Activated CD4-positive, CD25-positive, alpha-beta regulatory T cell treated with anti-CD3 and anti-CD28 coated beads, Interleukin-2, amount 50 U/mL, for 24 hours (primary cell): ENCODE results near the gene IGSF9B.
A peak's percentile ranks its signal among the peaks of the same experiment; 100 is the strongest.

Source experiments
- ATAC-seq, 2 donors: fragments of 150-1000 bp; cut with Tn5 transposase; one replicate each; pipeline ENCODE4 v1.10.0; 2021; ENCODE audit warnings: mild to moderate bottlenecking in 1 of 2, moderate library complexity in 1 of 2

Gene IGSF9B

DNA sequence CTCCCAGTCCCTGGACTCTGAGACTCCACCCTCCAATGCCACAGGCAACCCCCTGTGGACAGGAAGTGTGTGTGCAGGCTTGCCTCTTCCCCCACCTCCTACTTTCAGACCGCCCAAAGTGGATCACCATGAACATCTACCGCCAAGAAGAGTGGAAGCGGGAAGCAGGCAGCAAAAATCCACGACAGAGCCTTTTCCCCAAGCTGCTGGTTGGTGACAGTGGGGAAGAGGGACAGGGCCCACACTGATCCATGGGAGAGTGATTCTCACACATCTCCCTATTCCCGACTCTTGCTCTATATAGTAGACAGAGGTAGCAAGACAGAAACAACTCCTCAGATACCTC, 58.0 kb downstream of the IGSF9B start:
- peak in 1 of 2 donors; percentile 13 for ATAC-seq

DNA sequence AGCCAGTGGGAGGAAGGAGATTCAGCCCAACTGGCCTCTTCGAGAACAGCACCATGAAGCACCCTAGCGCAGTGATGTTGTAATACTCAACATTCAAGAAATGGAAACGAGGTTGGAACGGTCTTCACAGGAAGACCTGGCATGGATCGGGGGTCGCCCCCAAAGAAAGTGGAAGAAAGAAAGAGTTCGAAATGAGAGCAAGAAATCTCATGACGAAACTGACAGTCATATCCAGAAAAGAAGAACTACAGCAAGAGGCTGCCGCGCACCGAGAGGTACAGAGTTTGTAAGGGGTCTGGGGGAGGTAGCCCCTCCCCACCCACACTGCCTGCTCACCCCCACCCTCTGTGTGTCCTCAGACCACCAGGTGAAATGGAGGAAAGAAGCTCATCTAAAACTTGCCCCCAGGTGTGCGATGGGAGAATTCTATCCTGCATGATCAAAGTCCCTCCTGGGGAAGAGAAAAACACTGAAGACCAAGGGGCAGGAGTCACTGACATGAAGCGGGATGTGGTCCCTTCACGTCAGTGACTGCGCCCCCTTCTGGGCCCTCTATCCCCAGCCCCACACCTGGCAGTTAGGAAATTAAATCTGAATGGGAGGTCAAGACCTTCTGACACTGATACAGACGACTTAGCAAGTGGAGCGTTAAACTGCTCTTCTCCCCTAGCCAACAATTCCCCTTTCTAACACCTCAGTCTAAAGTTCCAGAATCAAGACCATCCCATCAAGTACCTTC, 58.6 kb downstream of the IGSF9B start:
- ATAC-seq: no peak

GRCh38 chr11:133897331-133897650, 59.5 kb downstream of the IGSF9B start:
- ATAC-seq: no peak

- ATAC-seq: no peak
These were observed 60.0 kb downstream of the IGSF9B start for GRCh38 chr11:133896642-133897330.

DNA sequence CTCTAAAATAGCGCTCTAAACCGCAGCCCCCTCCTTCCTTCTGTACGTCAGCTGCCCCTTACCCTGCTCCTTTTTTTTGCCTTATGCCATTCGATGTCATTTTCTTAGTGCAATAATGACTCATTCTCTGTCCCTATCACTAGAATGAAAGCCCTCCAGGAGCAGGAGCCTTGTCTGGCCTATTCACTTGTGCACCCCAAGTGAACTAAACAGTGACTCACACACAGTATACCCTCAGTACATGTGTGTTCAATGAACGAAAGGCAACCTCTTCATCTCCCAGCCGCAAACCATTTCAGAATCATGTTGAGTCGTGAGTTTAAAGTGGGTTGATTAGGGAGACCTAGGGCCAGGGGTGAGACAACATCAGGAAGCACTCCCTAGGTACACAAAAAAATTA, 60.7 kb downstream of the IGSF9B start:
- ATAC-seq: no peak

GRCh38 chr11:133895551-133895950, 61.2 kb downstream of the IGSF9B start:
- no peak for ATAC-seq

- ATAC-seq: no peak
These were observed 61.7 kb downstream of the IGSF9B start for GRCh38 chr11:133895061-133895479.

DNA sequence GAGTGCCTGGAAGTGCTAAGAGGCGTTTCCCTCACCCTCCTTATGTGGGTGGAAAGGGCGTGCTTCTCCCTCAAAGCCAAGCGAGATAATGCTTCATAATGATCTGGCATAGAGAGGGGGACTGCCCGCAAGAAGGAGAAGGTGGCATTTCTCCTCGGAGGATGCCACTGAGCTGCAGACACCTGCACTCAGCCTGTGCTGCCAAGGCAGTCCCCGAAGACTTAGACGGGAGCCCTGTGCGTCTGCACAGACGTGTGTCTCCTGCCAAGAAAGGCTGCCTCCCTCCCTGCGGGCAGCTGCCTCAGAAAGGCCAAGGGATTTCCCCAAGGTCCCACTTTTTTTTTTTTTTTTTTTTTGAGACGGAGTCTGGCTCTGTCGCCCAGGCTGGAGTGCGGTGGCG, 63.4 kb downstream of the IGSF9B start:
- ATAC-seq: no peak

- ATAC-seq: no peak
These were observed 64.0 kb downstream of the IGSF9B start for GRCh38 chr11:133892584-133893380.

GRCh38 chr11:133892126-133892525, 64.6 kb downstream of the IGSF9B start:
- ATAC-seq: no peak

DNA sequence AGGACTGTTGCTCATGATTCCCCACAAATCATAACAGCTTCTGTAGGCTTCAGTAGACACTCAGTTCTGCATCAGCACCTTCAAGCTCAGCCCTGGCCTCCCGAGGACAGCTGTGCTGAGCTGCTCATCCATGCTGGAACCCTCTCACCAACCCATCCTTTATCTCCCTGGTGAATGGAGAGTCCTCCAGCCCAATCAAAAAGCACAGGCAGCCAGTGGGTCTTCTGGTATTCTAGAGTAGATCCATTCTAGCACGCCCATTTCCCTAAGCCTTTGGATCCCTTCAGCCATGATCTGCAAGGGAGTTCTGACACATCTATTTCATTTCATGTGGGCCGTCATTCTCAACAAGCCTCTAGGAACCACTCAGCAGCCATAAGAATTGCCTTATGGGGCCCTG, 66.9 kb downstream of the IGSF9B start:
- ATAC-seq: no peak

- no peak for ATAC-seq
These were observed 67.6 kb downstream of the IGSF9B start for GRCh38 chr11:133889188-133889587.

GRCh38 chr11:133887692-133888332, 69.0 kb downstream of the IGSF9B start:
- no peak for ATAC-seq

DNA sequence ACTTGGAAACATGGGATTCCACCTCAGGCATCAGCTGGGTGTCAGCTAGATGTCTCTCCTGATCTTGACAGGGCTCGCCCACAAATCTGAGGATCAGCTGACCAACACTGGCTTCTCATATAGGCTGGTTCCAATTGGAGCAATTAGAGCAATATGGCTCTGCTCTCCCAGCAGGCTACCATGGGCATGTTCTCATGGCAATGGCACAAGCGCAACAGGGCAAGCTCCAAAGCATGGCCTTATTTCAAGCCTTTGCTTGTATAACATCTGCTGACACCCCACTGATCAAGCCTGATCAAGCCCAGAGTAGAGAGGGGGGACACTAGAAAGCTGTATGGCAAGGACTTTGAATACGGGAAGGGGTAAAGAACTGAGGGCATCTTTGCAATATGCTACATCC, 70.7 kb downstream of the IGSF9B start:
- no peak for ATAC-seq

DNA sequence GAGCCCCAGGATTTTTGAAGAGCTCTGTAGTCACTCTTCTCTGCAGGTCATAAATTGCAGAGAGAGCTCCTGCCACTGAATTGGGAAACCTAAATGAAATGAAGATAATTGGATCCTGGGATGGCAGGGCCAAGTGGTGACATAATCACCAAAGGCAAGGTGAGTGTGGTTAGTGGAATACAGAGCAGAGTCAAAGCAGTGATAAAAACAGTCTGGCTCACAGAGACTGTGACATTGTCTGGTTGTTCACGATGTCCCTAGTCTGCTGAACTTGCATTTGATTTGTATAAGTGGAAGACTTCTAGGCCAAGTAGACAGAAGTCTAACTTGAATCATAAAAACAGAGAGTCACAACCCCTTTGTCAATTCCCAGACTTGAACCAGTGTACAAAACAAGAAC, 84.6 kb downstream of the IGSF9B start:
- no peak for ATAC-seq

- ATAC-seq: no peak
These were observed 89.3 kb downstream of the IGSF9B start for GRCh38 chr11:133867456-133867855.

- ATAC-seq: no peak
These were observed 91.3 kb downstream of the IGSF9B start for GRCh38 chr11:133865466-133865865.

DNA sequence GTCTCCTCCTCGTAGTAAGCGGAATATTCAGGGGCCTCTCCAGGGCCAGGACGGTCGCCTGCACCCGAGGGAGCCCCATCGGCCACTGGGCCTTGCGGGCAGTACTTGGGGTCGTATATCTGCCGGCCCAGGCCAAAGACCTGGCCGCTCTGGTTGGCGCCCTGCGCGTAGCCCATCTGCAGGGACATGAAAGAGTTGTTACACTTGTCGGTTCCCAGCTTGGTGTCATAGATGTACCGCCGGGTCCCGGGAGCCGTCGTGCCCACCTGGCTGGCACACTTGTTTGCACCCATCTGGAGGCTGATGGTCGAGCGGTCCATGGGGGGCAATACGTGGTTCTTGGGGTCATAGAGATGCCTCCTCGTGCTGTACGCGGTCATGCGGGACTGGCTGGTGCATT, 92.0 kb downstream of the IGSF9B start:
- no peak for ATAC-seq

- no peak for ATAC-seq
These were observed 96.6 kb downstream of the IGSF9B start for GRCh38 chr11:133860151-133860550.
